Liver (tissue), 9 donors: ENCODE measurements around the gene COQ8A. TPM values are rescaled to one million over a fixed set of nuclear protein-coding genes. Genes with fewer than 3 reads are reported as not detected.

ENCODE experiments used
- DNase-seq: peaks from one replicate; pipeline ENCODE4 v3.0.0-alpha.2; 2017; ENCODE audit warnings: low spot score
- H3K27ac ChIP-seq, 2 donors: one replicate each; pipeline ENCODE4 v1.7.0; 2013; ENCODE audit warnings: inconsistent platforms in 2 of 2, low read length in 2 of 2, control low read depth in 1 of 2, low read depth in 1 of 2, mild to moderate bottlenecking in 1 of 2
- H3K27me3 ChIP-seq, 4 donors: one replicate each; pipeline versions ENCODE4 v1.6.1 to v1.7.0; 2013; ENCODE audit warnings: low read length in 3 of 4, inconsistent platforms in 1 of 4, mild to moderate bottlenecking in 1 of 4, moderate library complexity in 1 of 4; ENCODE audit not compliant: control insufficient read depth in 4 of 4, insufficient read depth in 4 of 4
- H3K36me3 ChIP-seq, 4 donors: one replicate each; pipeline versions ENCODE4 v1.6.1 to v1.7.0; 2013; ENCODE audit warnings: low read length in 3 of 4, mild to moderate bottlenecking in 3 of 4, low read depth in 1 of 4, moderate library complexity in 1 of 4; ENCODE audit not compliant: control insufficient read depth in 4 of 4, insufficient read depth in 3 of 4
- H3K4me1 ChIP-seq, 4 donors: one replicate each; pipeline versions ENCODE4 v1.6.1 to v1.7.0; 2013; ENCODE audit warnings: low read length in 3 of 4, mild to moderate bottlenecking in 3 of 4, moderate library complexity in 1 of 4; ENCODE audit not compliant: control insufficient read depth in 4 of 4, insufficient read depth in 4 of 4
- H3K4me3 ChIP-seq, 3 donors: one replicate each; pipeline versions ENCODE4 v1.6.1 to v1.7.0; 2013; ENCODE audit warnings: low read length in 3 of 3, control low read depth in 1 of 3, low read depth in 1 of 3, mild to moderate bottlenecking in 1 of 3
- H3K9ac ChIP-seq, 2 donors: one replicate each; pipeline ENCODE4 v1.7.0; 2013; ENCODE audit warnings: low read length in 2 of 2, mild to moderate bottlenecking in 2 of 2, moderate library complexity in 2 of 2, control low read depth in 1 of 2, low read depth in 1 of 2
- H3K9me3 ChIP-seq, 4 donors: one replicate each; pipeline versions ENCODE4 v1.6.1 to v1.7.0; 2013; ENCODE audit warnings: low read length in 3 of 4; ENCODE audit not compliant: control insufficient read depth in 4 of 4
- ATF3 ChIP-seq: IDR thresholded peaks from 2 replicates; pipeline ENCODE4 v1.6.1; 2016; ENCODE audit warnings: antibody characterized with exemption
- CTCF ChIP-seq: fragments of 150-350 bp; IDR thresholded peaks from 2 replicates; pipeline ENCODE4 v1.5.1; 2017; ENCODE audit warnings: improper control_type of control experiment, low read depth, low read length; ENCODE audit not compliant: missing input control
- EGR1 ChIP-seq, 2 donors: IDR thresholded peaks; 2 replicates each; pipeline ENCODE4 v1.6.1; 2016 to 2018; ENCODE audit warnings: antibody characterized with exemption in 2 of 2, low read depth in 2 of 2
- FOXA2 ChIP-seq: IDR thresholded peaks from 2 replicates; pipeline ENCODE4 v1.6.1; 2016; ENCODE audit warnings: antibody characterized with exemption
- GABPA ChIP-seq, 2 donors: IDR thresholded peaks in 1 of 2; conservative IDR thresholded peaks in 1 of 2; 2 replicates each; pipeline ENCODE4 v1.6.1; 2016; ENCODE audit warnings: antibody characterized with exemption in 2 of 2, mild to moderate bottlenecking in 1 of 2, moderate library complexity in 1 of 2
- HNF4A ChIP-seq, 2 donors: conservative IDR thresholded peaks; 2 replicates each; pipeline ENCODE4 v1.6.1; 2016; ENCODE audit warnings: antibody characterized with exemption in 2 of 2, mild to moderate bottlenecking in 2 of 2
- HNF4G ChIP-seq: IDR thresholded peaks from 2 replicates; pipeline ENCODE4 v1.6.1; 2016; ENCODE audit warnings: antibody characterized with exemption
- JUND ChIP-seq, 2 donors: IDR thresholded peaks; 2 replicates each; pipeline ENCODE4 v1.6.1; 2016; ENCODE audit warnings: antibody characterized with exemption in 2 of 2
- NR2F2 ChIP-seq: IDR thresholded peaks from 2 replicates; pipeline ENCODE4 v1.6.1; 2016; ENCODE audit warnings: antibody characterized with exemption
- RAD21 ChIP-seq, 2 donors: IDR thresholded peaks; 2 replicates each; pipeline ENCODE4 v1.6.1; 2016; ENCODE audit warnings: antibody characterized with exemption in 2 of 2, mild to moderate bottlenecking in 2 of 2
- RXRA ChIP-seq, 2 donors: IDR thresholded peaks; 2 replicates each; pipeline ENCODE4 v1.6.1; 2017 to 2018; ENCODE audit warnings: antibody characterized with exemption in 2 of 2, mild to moderate bottlenecking in 1 of 2
- SP1 ChIP-seq: IDR thresholded peaks from 2 replicates; pipeline ENCODE4 v1.6.1; 2018; ENCODE audit warnings: antibody characterized with exemption, mild to moderate bottlenecking
- TAF1 ChIP-seq: conservative IDR thresholded peaks from 2 replicates; pipeline ENCODE4 v1.6.1; 2016; ENCODE audit warnings: antibody characterized with exemption, mild to moderate bottlenecking
- YY1 ChIP-seq: IDR thresholded peaks from 2 replicates; pipeline ENCODE4 v1.6.1; 2016; ENCODE audit warnings: antibody characterized with exemption, mild to moderate bottlenecking
- WGBS: extraction: QIAGEN DNeasy Blood & Tissue Kit; methylation state at CpG from one replicate; pipeline ENCODE4 v1.1.7; 2013; 5-methylcytosine and 5-hydroxymethylcytosine counted together
- polyA plus RNA-seq, 2 donors: library from polyadenylated mRNA; stranded (reverse) in 1 of 2; unstranded in 1 of 2; fragments of 200-250 nt in 1 of 2; fragments of >200 nt in 1 of 2; fragmentation: Nextera tagmentation in 1 of 2; extraction: Ambion mirVana in 1 of 2; gene quantifications; one replicate each; pipeline versions ENCODE4 v1.2.1 to v1.2.3, GENCODE V29; 2013 to 2015
- total RNA-seq, 2 donors: library from RNA; depleted of rRNA; stranded (reverse); fragments of >200 nt; gene quantifications; one replicate each; pipeline ENCODE4 v1.2.3, GENCODE V29; 2014
- TF ChIP-seq, protein P1 (sequence below): IDR thresholded peaks from 2 replicates; pipeline ENCODE4 v1.6.1; 2016; ENCODE audit warnings: antibody characterized with exemption
- donor health status: healthy.
- donor health status: healthy.
- donor health status: healthy.
- donor health status: healthy.
- donor health status: healthy.

COQ8A gene
- total and polyA plus RNA-seq, 4 donors, result 24.4 to 60.0 (median 54.9) TPM

GRCh38 chr1:226937940-226938725, 2.0 kb upstream of the COQ8A start:
- TF ChIP-seq, protein P1, sequence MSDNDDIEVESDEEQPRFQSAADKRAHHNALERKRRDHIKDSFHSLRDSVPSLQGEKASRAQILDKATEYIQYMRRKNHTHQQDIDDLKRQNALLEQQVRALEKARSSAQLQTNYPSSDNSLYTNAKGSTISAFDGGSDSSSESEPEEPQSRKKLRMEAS, result no peak
- no peak for TF ChIP-seq EGR1 (IDR thresholded peaks at IDR 0.05; ENCODE audit: low read depth in 2 of 2)
- no peak for TF ChIP-seq FOXA2
- TF ChIP-seq TAF1, result no peak
- no peak for TF ChIP-seq RAD21 (IDR thresholded peaks at IDR 0.05)
- TF ChIP-seq YY1, result no peak
- no peak for TF ChIP-seq SP1
- no peak for TF ChIP-seq GABPA (IDR thresholded peaks at IDR 0.05 in 1 of 2, conservative IDR thresholded peaks at IDR 0.05 in 1 of 2)
- no peak for TF ChIP-seq HNF4G
- no peak overlapping the region for H3K4me3 ChIP-seq
- no peaks in the 10 kb centered on the region for H3K9me3 ChIP-seq
- H3K4me1 ChIP-seq, result peaks cover 10 to 41% (median 32%) of the 10 kb centered on the region in 4 donors
- DNase-seq, result no peak
- no peaks in the 10 kb centered on the region for H3K27me3 ChIP-seq
- H3K27ac ChIP-seq, result peak overlapping the region; percentile 98 to 100
- WGBS, result 86% methylated on average over 10 of the region's 10 CpGs
- H3K36me3 ChIP-seq, result no peaks in the 10 kb centered on the region
- peak overlapping the region in 1 of 2 donors; percentile 11 for H3K9ac ChIP-seq

DNA sequence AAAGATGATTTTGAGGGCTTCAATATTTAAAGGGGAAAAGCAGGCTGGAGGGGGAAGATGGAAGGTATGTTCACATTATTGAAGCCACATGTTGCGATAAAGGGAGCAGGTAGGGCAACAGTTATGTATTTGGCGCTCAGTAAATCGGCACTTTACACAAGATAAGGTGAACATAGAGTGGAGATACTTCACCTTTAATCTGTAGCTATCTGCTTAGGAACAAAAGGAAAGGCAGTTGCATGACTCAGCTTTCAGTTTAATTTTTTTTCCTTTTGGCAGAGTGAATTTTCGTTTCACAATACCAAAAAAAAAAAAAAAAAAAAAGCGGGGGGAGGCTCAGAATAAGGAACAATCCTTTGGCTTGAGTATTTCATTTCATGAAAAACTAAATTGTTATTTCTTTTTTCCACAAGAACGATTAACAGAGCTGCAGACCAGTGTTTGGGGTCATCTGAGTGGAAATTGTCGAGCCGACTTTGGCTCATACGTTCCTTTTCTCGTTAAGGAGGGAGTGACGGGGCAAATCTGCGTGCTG, 1.1 kb upstream of the COQ8A start:
- Histone ChIP-seq H3K4me3 (peak overlapping the region; percentile 74 to 77 (median 75)), H3K9me3 (no peaks in the 10 kb centered on the region), H3K9ac (peak overlapping the region; percentile 78 to 94), H3K36me3 (no peaks in the 10 kb centered on the region), H3K27me3 (no peaks in the 10 kb centered on the region), H3K27ac (peak overlapping the region; percentile 98 to 100), H3K4me1 (peaks cover 16 to 49% (median 38%) of the 10 kb centered on the region in 4 donors)
- TF ChIP-seq JUND (IDR thresholded peaks at IDR 0.05) (peak; percentile 30 to 68), NR2F2 (no peak), HNF4A (conservative IDR thresholded peaks at IDR 0.05) (peak in 1 of 2 donors; percentile 43), RXRA (IDR thresholded peaks at IDR 0.05) (peak in 1 of 2 donors; percentile 56), EGR1 (IDR thresholded peaks at IDR 0.05; ENCODE audit: low read depth in 2 of 2) (peak in 1 of 2 donors; percentile 31), SP1 (no peak), ATF3 (peak; percentile 21), FOXA2 (no peak), CTCF (no peak)
- TF ChIP-seq, protein P1, result peak; percentile 43
- WGBS, result 3% methylated on average over 12 of the region's 12 CpGs
- DNase-seq, result no peak
